22Rv1 (cell line): ENCODE results near the gene SLC6A9.

Experiments used
- ZFX ChIP-seq: fragments of 450-650 bp; IDR thresholded peaks from 2 replicates; pipeline ENCODE4 v1.6.1; 2017; ENCODE audit warnings: antibody characterized with exemption, borderline replicate concordance
- TF ChIP-seq, protein P1 (sequence below): fragments of 450-650 bp; IDR thresholded peaks from 2 replicates; pipeline ENCODE4 v1.5.1; 2017; ENCODE audit warnings: mild to moderate bottlenecking

DNA sequence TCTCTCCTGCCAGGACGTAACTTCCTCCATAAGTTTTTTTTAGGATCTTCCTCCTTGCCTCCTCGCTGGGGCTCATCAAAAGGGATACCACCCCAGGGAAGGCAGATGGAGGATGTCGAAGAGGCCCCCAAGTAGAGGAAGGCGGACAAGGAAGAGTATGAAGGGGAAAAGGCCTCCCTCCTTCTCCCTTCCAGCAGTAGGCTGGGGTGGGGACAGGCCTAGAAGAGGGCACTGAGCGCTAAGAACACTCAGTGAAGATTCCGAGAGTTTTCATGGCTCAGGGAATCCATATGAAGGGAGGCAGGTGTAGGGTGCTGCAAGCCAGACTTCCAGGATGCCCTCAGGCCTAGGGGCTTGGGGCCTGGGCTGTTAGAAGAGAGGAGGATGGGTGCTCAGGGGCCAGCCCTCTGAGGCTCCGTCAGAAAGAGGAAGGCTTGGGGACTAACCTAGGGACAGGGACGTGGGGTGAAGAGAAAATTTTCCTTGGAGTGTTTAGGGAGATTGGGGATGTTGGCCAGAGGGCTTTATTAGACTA lies 1.8 kb upstream of the SLC6A9 start:
- TF ChIP-seq, protein P1, sequence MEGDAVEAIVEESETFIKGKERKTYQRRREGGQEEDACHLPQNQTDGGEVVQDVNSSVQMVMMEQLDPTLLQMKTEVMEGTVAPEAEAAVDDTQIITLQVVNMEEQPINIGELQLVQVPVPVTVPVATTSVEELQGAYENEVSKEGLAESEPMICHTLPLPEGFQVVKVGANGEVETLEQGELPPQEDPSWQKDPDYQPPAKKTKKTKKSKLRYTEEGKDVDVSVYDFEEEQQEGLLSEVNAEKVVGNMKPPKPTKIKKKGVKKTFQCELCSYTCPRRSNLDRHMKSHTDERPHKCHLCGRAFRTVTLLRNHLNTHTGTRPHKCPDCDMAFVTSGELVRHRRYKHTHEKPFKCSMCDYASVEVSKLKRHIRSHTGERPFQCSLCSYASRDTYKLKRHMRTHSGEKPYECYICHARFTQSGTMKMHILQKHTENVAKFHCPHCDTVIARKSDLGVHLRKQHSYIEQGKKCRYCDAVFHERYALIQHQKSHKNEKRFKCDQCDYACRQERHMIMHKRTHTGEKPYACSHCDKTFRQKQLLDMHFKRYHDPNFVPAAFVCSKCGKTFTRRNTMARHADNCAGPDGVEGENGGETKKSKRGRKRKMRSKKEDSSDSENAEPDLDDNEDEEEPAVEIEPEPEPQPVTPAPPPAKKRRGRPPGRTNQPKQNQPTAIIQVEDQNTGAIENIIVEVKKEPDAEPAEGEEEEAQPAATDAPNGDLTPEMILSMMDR = no peak
- no peak for TF ChIP-seq ZFX
